GM12874 (cell line): Measurements from ENCODE around the gene LAPTM5.

ENCODE experiments used
- CTCF ChIP-seq: IDR thresholded peaks from 2 replicates; pipeline ENCODE4 v1.5.1; 2011; ENCODE audit warnings: low read depth, mild to moderate bottlenecking, control low read depth, low read length, moderate library complexity; ENCODE audit not compliant: insufficient read depth

The LAPTM5 gene

GRCh38 chr1:30790850-30791778 lies 33.5 kb upstream of the LAPTM5 start:
- TF ChIP-seq CTCF: no peak

GRCh38 chr1:30789388-30790255 lies 32.0 kb upstream of the LAPTM5 start:
- no peak for TF ChIP-seq CTCF

GRCh38 chr1:30788580-30789387 lies 31.2 kb upstream of the LAPTM5 start:
- TF ChIP-seq CTCF: no peak

- TF ChIP-seq CTCF: no peak
Measured at GRCh38 chr1:30787856-30788495, 30.4 kb upstream of the LAPTM5 start.

- no peak for TF ChIP-seq CTCF
Measured at GRCh38 chr1:30787266-30787665, 29.7 kb upstream of the LAPTM5 start.

- no peak for TF ChIP-seq CTCF
Measured at GRCh38 chr1:30786264-30786991, 28.9 kb upstream of the LAPTM5 start.
